ENCODE data around the gene GMEB1. TPM values are rescaled to one million over a fixed set of nuclear protein-coding genes. Genes with fewer than 3 reads are reported as not detected.

Gene GMEB1
- polyA plus RNA-seq, 1 donor (not counting 4 experiments of a cell fraction or from before 2014, with no cell fraction given), result 6.0 TPM

DNA sequence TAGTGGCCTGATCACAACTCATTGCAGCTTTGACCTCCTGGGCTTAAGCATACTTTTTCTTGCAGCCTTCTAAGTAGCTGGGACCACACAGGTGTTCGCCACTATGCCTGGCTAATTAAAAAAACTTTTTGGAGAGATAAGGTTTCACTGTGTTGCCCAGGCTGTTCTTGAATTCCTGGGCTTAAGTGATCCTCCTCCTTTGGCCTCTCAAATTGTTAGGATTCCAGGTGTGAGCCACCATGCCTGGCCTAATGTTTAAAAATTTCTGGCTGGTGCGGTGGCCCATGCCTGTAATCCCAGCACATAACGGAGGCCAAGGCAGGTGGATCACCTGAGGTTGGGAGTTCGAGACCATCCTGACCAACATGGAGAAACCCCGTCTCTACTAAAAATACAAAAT, 92.6 kb downstream of the GMEB1 start:
- DNase-seq (ENCODE audit: low read depth, low spot score), result no peak
- TF ChIP-seq, protein P1, sequence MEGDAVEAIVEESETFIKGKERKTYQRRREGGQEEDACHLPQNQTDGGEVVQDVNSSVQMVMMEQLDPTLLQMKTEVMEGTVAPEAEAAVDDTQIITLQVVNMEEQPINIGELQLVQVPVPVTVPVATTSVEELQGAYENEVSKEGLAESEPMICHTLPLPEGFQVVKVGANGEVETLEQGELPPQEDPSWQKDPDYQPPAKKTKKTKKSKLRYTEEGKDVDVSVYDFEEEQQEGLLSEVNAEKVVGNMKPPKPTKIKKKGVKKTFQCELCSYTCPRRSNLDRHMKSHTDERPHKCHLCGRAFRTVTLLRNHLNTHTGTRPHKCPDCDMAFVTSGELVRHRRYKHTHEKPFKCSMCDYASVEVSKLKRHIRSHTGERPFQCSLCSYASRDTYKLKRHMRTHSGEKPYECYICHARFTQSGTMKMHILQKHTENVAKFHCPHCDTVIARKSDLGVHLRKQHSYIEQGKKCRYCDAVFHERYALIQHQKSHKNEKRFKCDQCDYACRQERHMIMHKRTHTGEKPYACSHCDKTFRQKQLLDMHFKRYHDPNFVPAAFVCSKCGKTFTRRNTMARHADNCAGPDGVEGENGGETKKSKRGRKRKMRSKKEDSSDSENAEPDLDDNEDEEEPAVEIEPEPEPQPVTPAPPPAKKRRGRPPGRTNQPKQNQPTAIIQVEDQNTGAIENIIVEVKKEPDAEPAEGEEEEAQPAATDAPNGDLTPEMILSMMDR (optimal IDR thresholded peaks at IDR 0.05 in 1 of 3, IDR thresholded peaks at IDR 0.05 in 1 of 3, conservative IDR thresholded peaks at IDR 0.05 in 1 of 3; ENCODE audit: extremely low read depth in 1 of 3, insufficient read depth in 2 of 3, low read length in 3 of 3), result no peak
- no peak for TF ChIP-seq EZH2 (IDR thresholded peaks at IDR 0.05; ENCODE audit: low read length)
- Histone ChIP-seq H3K9me1 (ENCODE audit: control insufficient read depth, extremely low read depth, insufficient read depth, low read length) (peaks cover 2% of the 10 kb centered on the region), H3K4me1 (ENCODE audit: control insufficient read depth, extremely low read depth, insufficient read depth, low read length) (peaks cover 6% of the 10 kb centered on the region), H2AFZ (ENCODE audit: control insufficient read depth, low read length) (no peak overlapping the region), H3K9ac (ENCODE audit: control insufficient read depth, extremely low read depth, insufficient read depth, low read length) (no peak overlapping the region), H3K79me2 (ENCODE audit: control insufficient read depth, insufficient read depth, low read length) (peaks cover 93% of the 10 kb centered on the region), H3K27me3 (ENCODE audit: control insufficient read depth, extremely low read depth, insufficient read depth, low read length) (no peaks in the 10 kb centered on the region), H4K20me1 (ENCODE audit: control insufficient read depth, extremely low read depth, insufficient read depth, low read length) (peaks cover 33% of the 10 kb centered on the region), H3K27ac (ENCODE audit: control insufficient read depth, insufficient read depth, low read length) (no peak overlapping the region), H3K36me3 (ENCODE audit: control insufficient read depth in 2 of 2, extremely low read depth in 1 of 2, insufficient read depth in 2 of 2, low read length in 2 of 2) (peaks cover 10 to 31% of the 10 kb centered on the region in 2 experiments), H3K9me3 (ENCODE audit: control insufficient read depth, low read depth, low read length) (no peaks in the 10 kb centered on the region), H3K4me2 (ENCODE audit: control insufficient read depth, extremely low read depth, insufficient read depth, low read depth, low read length) (no peak overlapping the region), H3K4me3 (ENCODE audit: control insufficient read depth in 2 of 3, extremely low read depth in 1 of 3, insufficient read depth in 2 of 3, low read depth in 1 of 3, low read length in 3 of 3) (no peak overlapping the region)
- dilution Hi-C loops (cut with MboI; ENCODE audit: extremely low pct_ligation_motif_present, low sequenced_read_pairs), result no loop called here
- no peak for FAIRE-seq

DNA sequence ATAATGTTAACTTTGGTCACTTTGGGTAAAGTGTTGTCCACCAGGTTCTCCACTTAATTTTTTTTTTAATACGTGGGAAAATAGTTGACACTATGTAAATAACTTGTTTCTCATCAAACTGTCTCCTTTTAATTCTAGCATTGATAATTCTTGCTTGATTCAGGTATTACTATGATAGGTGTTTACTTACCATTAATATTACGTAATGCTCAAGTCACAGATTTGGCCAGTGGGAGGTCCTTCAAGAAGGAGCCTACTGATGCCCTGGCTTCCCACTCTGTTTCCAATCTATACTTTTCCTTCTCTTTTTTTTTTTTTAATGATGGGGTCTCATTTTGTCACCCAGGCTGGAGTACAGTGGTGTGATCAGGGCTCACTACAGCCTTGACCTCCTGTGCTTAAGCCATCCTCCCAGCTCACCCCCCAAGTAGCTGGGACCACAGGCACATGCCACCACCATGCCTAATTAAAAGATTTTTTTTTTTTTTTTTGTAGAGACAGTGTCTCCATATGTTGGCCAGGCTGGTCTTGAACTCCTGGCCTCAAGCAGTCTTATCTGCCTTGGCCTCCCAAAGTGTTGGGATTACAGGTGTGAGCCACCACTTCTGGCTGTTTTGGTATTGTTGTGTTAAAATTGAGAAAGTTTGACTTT, 98.1 kb downstream of the GMEB1 start:
- Histone ChIP-seq H3K4me2 (ENCODE audit: control insufficient read depth, extremely low read depth, insufficient read depth, low read depth, low read length) (no peak overlapping the region), H3K36me3 (ENCODE audit: control insufficient read depth in 2 of 2, extremely low read depth in 1 of 2, insufficient read depth in 2 of 2, low read length in 2 of 2) (peaks cover 14 to 15% of the 10 kb centered on the region in 2 experiments), H2AFZ (ENCODE audit: control insufficient read depth, low read length) (no peak overlapping the region), H3K9me3 (ENCODE audit: control insufficient read depth, low read depth, low read length) (no peaks in the 10 kb centered on the region), H3K4me3 (ENCODE audit: control insufficient read depth in 2 of 3, extremely low read depth in 1 of 3, insufficient read depth in 2 of 3, low read depth in 1 of 3, low read length in 3 of 3) (no peak overlapping the region), H3K79me2 (ENCODE audit: control insufficient read depth, insufficient read depth, low read length) (peaks cover 55% of the 10 kb centered on the region), H4K20me1 (ENCODE audit: control insufficient read depth, extremely low read depth, insufficient read depth, low read length) (peaks cover 7% of the 10 kb centered on the region), H3K9me1 (ENCODE audit: control insufficient read depth, extremely low read depth, insufficient read depth, low read length) (no peaks in the 10 kb centered on the region), H3K27ac (ENCODE audit: control insufficient read depth, insufficient read depth, low read length) (no peak overlapping the region), H3K4me1 (ENCODE audit: control insufficient read depth, extremely low read depth, insufficient read depth, low read length) (peaks cover 6% of the 10 kb centered on the region), H3K9ac (ENCODE audit: control insufficient read depth, extremely low read depth, insufficient read depth, low read length) (no peak overlapping the region), H3K27me3 (ENCODE audit: control insufficient read depth, extremely low read depth, insufficient read depth, low read length) (no peaks in the 10 kb centered on the region)
- TF ChIP-seq, protein P1 (optimal IDR thresholded peaks at IDR 0.05 in 1 of 3, IDR thresholded peaks at IDR 0.05 in 1 of 3, conservative IDR thresholded peaks at IDR 0.05 in 1 of 3; ENCODE audit: extremely low read depth in 1 of 3, insufficient read depth in 2 of 3, low read length in 3 of 3), result no peak
- TF ChIP-seq EZH2 (IDR thresholded peaks at IDR 0.05; ENCODE audit: low read length), result no peak
- dilution Hi-C loops (cut with MboI; ENCODE audit: extremely low pct_ligation_motif_present, low sequenced_read_pairs), result no loop called here
- no peak for FAIRE-seq
- no peak for DNase-seq (ENCODE audit: low read depth, low spot score)

Small RNAs within 50 kb of the gene (small RNA-seq; reads per million reads assigned to genes)
- 0 reads per million in 3 experiments for gene RF00422 (ENCODE audit: insufficient read length in 3 of 3, low read depth in 3 of 3, low replicate concordance in 1 of 3)
- gene RNU11 (ENCODE audit: insufficient read length in 3 of 3, low read depth in 3 of 3, low replicate concordance in 1 of 3), result 0 reads per million in 3 experiments

Other genes with a start within 250 kb of the GMEB1 start
- 23.8 to 45.8 TPM (median 38.6 TPM) in 3 replicates for gene RCC1, start 162.7 kb upstream of the GMEB1 start, polyA plus RNA-seq
- gene TRNAU1AP, start 115.7 kb upstream of the GMEB1 start, polyA plus RNA-seq, result 28.9 to 43.5 TPM (median 40.4 TPM) in 3 replicates
- 0.05 to 0.27 TPM (median 0.17 TPM) in 3 replicates for gene RAB42, start 76.5 kb upstream of the GMEB1 start, polyA plus RNA-seq
- gene TAF12, start 25.7 kb upstream of the GMEB1 start, polyA plus RNA-seq, result 44.7 to 56.9 TPM (median 45.2 TPM) in 3 replicates
- gene RNU11, start 20.2 kb upstream of the GMEB1 start, polyA plus RNA-seq, result not detected in 3 replicates
- gene YTHDF2, start 68.2 kb downstream of the GMEB1 start, polyA plus RNA-seq, result 88.0 to 103 TPM (median 90.8 TPM) in 3 replicates
- gene OPRD1, start 143.4 kb downstream of the GMEB1 start, polyA plus RNA-seq, result not detected in 3 replicates
- 16.4 to 23.6 TPM (median 21.1 TPM) in 3 replicates for gene EPB41, start 245.8 kb downstream of the GMEB1 start, polyA plus RNA-seq